ENCODE data around the gene EIF5AL1. TPM values are rescaled to one million over a fixed set of nuclear protein-coding genes. Genes with fewer than 3 reads are reported as not detected.
"Not testable (repeated sequence)": the region's sequence is repeated elsewhere in the genome, so short reads cannot be mapped to it uniquely, and the experiment has no call there.

The EIF5AL1 gene
- total RNA-seq, 1 experiment from 2014 or later, result 0.39 TPM

- no peak for DNase-seq
- Histone ChIP-seq H3K27ac (ENCODE audit: insufficient read length, low read depth, low read length) (no peak overlapping the region), H3K79me2 (ENCODE audit: insufficient read depth, low read length) (no peaks in the 10 kb centered on the region), H4K8ac (replicated peaks; ENCODE audit: insufficient read length, low read depth, low read length) (no peak overlapping the region), H3K9ac (ENCODE audit: extremely low read depth, insufficient read length, low read length) (no peak overlapping the region), H2BK5ac (ENCODE audit: insufficient read length, low read length) (no peak overlapping the region), H2AFZ (ENCODE audit: low read length) (no peak overlapping the region), H2BK12ac (ENCODE audit: insufficient read length, low read depth, low read length) (no peak overlapping the region), H3K14ac (ENCODE audit: insufficient read depth, low read length) (no peak overlapping the region), H2AK5ac (ENCODE audit: insufficient read length, low read length) (no peak overlapping the region), H2BK15ac (ENCODE audit: low read depth, low read length) (no peak overlapping the region), H3K27me3 (ENCODE audit: insufficient read depth, low read length) (no peaks in the 10 kb centered on the region), H2BK120ac (ENCODE audit: low read depth, low read length, poor library complexity, severe bottlenecking) (no peak overlapping the region), H3K4ac (ENCODE audit: low read depth, low read length) (no peak overlapping the region), H4K20me1 (ENCODE audit: control insufficient read depth, insufficient read depth, insufficient read length) (no peaks in the 10 kb centered on the region), H3K23me2 (ENCODE audit: insufficient read length, low read depth, low read length, poor library complexity, severe bottlenecking) (no peaks in the 10 kb centered on the region), H3K23ac (ENCODE audit: insufficient read length, low read depth, low read length) (no peak overlapping the region), H3K9me3 (ENCODE audit: control insufficient read depth, low read depth, low read length) (no peaks in the 10 kb centered on the region), H2BK20ac (ENCODE audit: low read depth, low read length, poor library complexity, severe bottlenecking) (no peak overlapping the region), H4K5ac (ENCODE audit: insufficient read length, low read depth, low read length) (no peak overlapping the region), H3K4me2 (ENCODE audit: insufficient read depth, insufficient read length, low read length) (no peak overlapping the region), H3K79me1 (ENCODE audit: insufficient read depth, low read depth, low read length, poor library complexity, severe bottlenecking) (no peaks in the 10 kb centered on the region), H3K4me1 (ENCODE audit: insufficient read depth, low read length) (no peaks in the 10 kb centered on the region; the same call in 1 of the 2 replicates), H3T11ph (ENCODE audit: low read length) (no peak overlapping the region), H3K56ac (ENCODE audit: insufficient read length, low read depth, low read length) (no peak overlapping the region), H4K91ac (ENCODE audit: insufficient read length, low read depth, low read length) (no peak overlapping the region), H3K18ac (ENCODE audit: insufficient read length, low read depth, low read length) (no peak overlapping the region)
- H3K9me3 Mint-ChIP-seq, result no peaks in the 10 kb centered on the region
- H3K27ac Mint-ChIP-seq, result no peak overlapping the region
- no peak for TF ChIP-seq CTCF (conservative IDR thresholded peaks at IDR 0.05)
- no peaks in the 10 kb centered on the region for H3K36me3 Mint-ChIP-seq (ENCODE audit: insufficient read depth in 1 of 3, low read depth in 3 of 3)
- peaks cover 4 to 11% of the 10 kb centered on the region in 2 experiments for H3K4me1 Mint-ChIP-seq
- H3K4me3 Mint-ChIP-seq, result no peak overlapping the region
- no CpG with 5 or more reads among the region's 9 CpGs for WGBS (ENCODE audit: extremely low coverage, insufficient read length, low lambda C conversion rate)
- peaks cover 45% of the 10 kb centered on the region for H3K27me3 Mint-ChIP-seq (ENCODE audit: low read depth)
These were observed 4.7 kb upstream of the EIF5AL1 start for GRCh38 chr10:79507440-79508167.

GRCh38 chr10:79508245-79508644 lies 4.1 kb upstream of the EIF5AL1 start:
- H2BK5ac ChIP-seq (ENCODE audit: insufficient read length, low read length); H2BK120ac ChIP-seq (ENCODE audit: low read depth, low read length, poor library complexity, severe bottlenecking); H3K4me2 ChIP-seq (ENCODE audit: insufficient read depth, insufficient read length, low read length); H3K18ac ChIP-seq (ENCODE audit: insufficient read length, low read depth, low read length); H3K4ac ChIP-seq (ENCODE audit: low read depth, low read length); H2BK12ac ChIP-seq (ENCODE audit: insufficient read length, low read depth, low read length); H3K79me1 ChIP-seq (ENCODE audit: insufficient read depth, low read depth, low read length, poor library complexity, severe bottlenecking); H3K27me3 ChIP-seq (ENCODE audit: insufficient read depth, low read length); H3T11ph ChIP-seq (ENCODE audit: low read length); DNase-seq; H2BK20ac ChIP-seq (ENCODE audit: low read depth, low read length, poor library complexity, severe bottlenecking); H3K4me1 Mint-ChIP-seq; H4K5ac ChIP-seq (ENCODE audit: insufficient read length, low read depth, low read length); H3K4me3 Mint-ChIP-seq; H4K8ac ChIP-seq (replicated peaks; ENCODE audit: insufficient read length, low read depth, low read length); H3K9me3 Mint-ChIP-seq; H3K23ac ChIP-seq (ENCODE audit: insufficient read length, low read depth, low read length); H2BK15ac ChIP-seq (ENCODE audit: low read depth, low read length); H3K9ac ChIP-seq (ENCODE audit: extremely low read depth, insufficient read length, low read length); H3K56ac ChIP-seq (ENCODE audit: insufficient read length, low read depth, low read length); H3K36me3 Mint-ChIP-seq (ENCODE audit: insufficient read depth in 1 of 3, low read depth in 3 of 3); H4K20me1 ChIP-seq (ENCODE audit: control insufficient read depth, insufficient read depth, insufficient read length); H3K23me2 ChIP-seq (ENCODE audit: insufficient read length, low read depth, low read length, poor library complexity, severe bottlenecking); H2AFZ ChIP-seq (ENCODE audit: low read length); H3K27ac ChIP-seq (ENCODE audit: insufficient read length, low read depth, low read length); H3K27ac Mint-ChIP-seq; H2AK5ac ChIP-seq (ENCODE audit: insufficient read length, low read length); H4K91ac ChIP-seq (ENCODE audit: insufficient read length, low read depth, low read length); H3K79me2 ChIP-seq (ENCODE audit: insufficient read depth, low read length); H3K14ac ChIP-seq (ENCODE audit: insufficient read depth, low read length); H3K4me1 ChIP-seq (ENCODE audit: insufficient read depth, low read length); H3K9me3 ChIP-seq (ENCODE audit: control insufficient read depth, low read depth, low read length): not testable (repeated sequence)
- H3K27me3 Mint-ChIP-seq (ENCODE audit: low read depth), result peaks cover 39% of the 10 kb centered on the region
- no CpG with 5 or more reads among the region's 4 CpGs for WGBS (ENCODE audit: extremely low coverage, insufficient read length, low lambda C conversion rate)
